Breast epithelium (tissue), 3 donors: ENCODE results near the gene MX1.

ENCODE experiments used
- POLR2A ChIP-seq: fragments of 450-650 bp; IDR thresholded peaks from one replicate; pipeline ENCODE4 v1.6.1; 2016; ENCODE audit warnings: antibody characterized with exemption, mild to moderate bottlenecking, moderate library complexity
- TF ChIP-seq, protein P1 (sequence below), 3 donors: fragments of 450-650 bp; IDR thresholded peaks; one replicate each; pipeline ENCODE4 v1.5.1; 2016 to 2017; ENCODE audit warnings: antibody characterized with exemption in 3 of 3, mild to moderate bottlenecking in 3 of 3, moderate library complexity in 3 of 3

DNA sequence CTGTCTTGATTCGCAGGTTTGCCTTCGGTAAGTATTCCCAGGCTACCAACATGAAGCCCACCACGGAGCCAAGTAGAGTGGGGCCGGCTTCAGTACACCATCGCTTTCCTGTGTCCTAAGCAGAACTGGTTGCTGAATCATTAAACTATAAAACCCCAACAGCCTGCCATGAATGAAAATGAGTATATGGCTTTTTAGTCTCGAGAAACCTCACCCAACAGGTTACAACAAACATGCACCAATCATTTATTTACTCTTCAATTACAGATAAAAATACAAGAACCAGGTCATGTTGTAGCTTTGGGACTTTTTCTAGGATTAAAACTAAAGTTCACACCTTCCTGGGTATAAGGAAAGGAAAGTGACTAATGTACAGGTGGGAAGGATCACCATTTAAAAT, 74.3 kb downstream of the MX1 start:
- TF ChIP-seq, protein P1, sequence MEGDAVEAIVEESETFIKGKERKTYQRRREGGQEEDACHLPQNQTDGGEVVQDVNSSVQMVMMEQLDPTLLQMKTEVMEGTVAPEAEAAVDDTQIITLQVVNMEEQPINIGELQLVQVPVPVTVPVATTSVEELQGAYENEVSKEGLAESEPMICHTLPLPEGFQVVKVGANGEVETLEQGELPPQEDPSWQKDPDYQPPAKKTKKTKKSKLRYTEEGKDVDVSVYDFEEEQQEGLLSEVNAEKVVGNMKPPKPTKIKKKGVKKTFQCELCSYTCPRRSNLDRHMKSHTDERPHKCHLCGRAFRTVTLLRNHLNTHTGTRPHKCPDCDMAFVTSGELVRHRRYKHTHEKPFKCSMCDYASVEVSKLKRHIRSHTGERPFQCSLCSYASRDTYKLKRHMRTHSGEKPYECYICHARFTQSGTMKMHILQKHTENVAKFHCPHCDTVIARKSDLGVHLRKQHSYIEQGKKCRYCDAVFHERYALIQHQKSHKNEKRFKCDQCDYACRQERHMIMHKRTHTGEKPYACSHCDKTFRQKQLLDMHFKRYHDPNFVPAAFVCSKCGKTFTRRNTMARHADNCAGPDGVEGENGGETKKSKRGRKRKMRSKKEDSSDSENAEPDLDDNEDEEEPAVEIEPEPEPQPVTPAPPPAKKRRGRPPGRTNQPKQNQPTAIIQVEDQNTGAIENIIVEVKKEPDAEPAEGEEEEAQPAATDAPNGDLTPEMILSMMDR (IDR thresholded peaks at IDR 0.05) = no peak
- no peak for TF ChIP-seq POLR2A
